Left ventricle myocardium inferior (tissue), 1 donor: ENCODE results near the gene ACAN. TPM values are rescaled to one million over a fixed set of nuclear protein-coding genes. Genes with fewer than 3 reads are reported as not detected.
A peak's percentile ranks its signal among the peaks of the same experiment; 100 is the strongest.

Experiments
- DNase-seq: peaks from one replicate; pipeline ENCODE4 v3.0.0-alpha.2; 2020
- H3K27ac ChIP-seq: fragments of 200-600 bp; replicated peaks from 2 replicates; pipeline ENCODE4 v1.8.0; 2021
- H3K27me3 ChIP-seq: fragments of 200-600 bp; 2 replicates; pipeline ENCODE4 v1.8.0; 2021; ENCODE audit warnings: low read depth
- H3K36me3 ChIP-seq: fragments of 200-600 bp; 2 replicates; pipeline ENCODE4 v1.8.0; 2021
- H3K4me1 ChIP-seq: fragments of 200-600 bp; 2 replicates; pipeline ENCODE4 v1.8.0; 2021
- H3K4me3 ChIP-seq: fragments of 200-600 bp; 2 replicates; pipeline ENCODE4 v1.8.0; 2021; ENCODE audit warnings: mild to moderate bottlenecking, moderate library complexity
- H3K9me3 ChIP-seq: fragments of 200-600 bp; replicated peaks from 2 replicates; pipeline ENCODE4 v1.8.0; 2021
- CTCF ChIP-seq: fragments of 200-600 bp; IDR thresholded peaks from 2 replicates; pipeline ENCODE4 v1.8.0; 2021; ENCODE audit warnings: antibody characterized with exemption, mild to moderate bottlenecking, borderline replicate concordance
- intact Hi-C: fragments of 100-400 bp; cut with micrococcal nuclease; formaldehyde crosslinking; loops from one replicate; pipeline ENCODE4 v1.11.0; 2022
- total RNA-seq: library from RNA; stranded (reverse); fragmentation: NEBNext Ultra II Directional; extraction: Animal tissue kit (Norgen Biotek cat#: 25700); gene quantifications from one replicate; pipeline ENCODE4 v1.2.1, GENCODE V29; 2021
- donor health status: DM: no; HTN: yes; CAD: no; lungs with severe emphysema.

Gene ACAN
- total RNA-seq, 1 donor from 2014 or later, result not detected

DNA sequence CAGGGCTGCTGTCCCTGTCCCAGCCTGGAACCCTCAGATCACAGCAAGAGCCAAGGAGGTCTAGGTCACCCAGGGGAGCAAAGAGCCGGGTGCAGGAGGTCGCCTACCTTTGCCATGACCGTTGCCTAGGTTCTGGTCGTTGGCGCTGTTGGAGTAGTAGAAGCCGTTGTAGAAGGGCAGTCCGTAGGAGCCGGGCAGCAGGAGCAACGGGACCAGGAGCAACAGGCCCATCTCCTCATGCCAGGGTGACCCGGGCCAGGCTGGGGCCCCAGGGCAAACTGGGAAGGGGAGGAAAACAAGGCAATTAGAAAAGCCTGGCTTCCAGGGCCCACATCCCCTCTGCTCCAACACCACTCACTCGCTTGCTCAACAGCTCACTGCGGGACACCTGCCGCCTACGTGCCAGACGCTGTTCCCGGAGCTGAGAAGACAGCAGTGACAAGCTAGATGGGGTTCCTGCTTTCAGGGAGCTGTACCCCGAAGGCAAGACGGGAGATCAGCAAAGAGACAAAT lies 83.9 kb downstream of the ACAN start:
- Histone ChIP-seq H3K9me3 (no peaks in the 10 kb centered on the region), H3K4me1 (no peaks in the 10 kb centered on the region), H3K27me3 (no peaks in the 10 kb centered on the region), H3K4me3 (no peak overlapping the region), H3K27ac (no peak overlapping the region), H3K36me3 (no peaks in the 10 kb centered on the region)
- intact Hi-C loops, result no loop called here
- TF ChIP-seq CTCF, result no peak
- no peak for DNase-seq

DNA sequence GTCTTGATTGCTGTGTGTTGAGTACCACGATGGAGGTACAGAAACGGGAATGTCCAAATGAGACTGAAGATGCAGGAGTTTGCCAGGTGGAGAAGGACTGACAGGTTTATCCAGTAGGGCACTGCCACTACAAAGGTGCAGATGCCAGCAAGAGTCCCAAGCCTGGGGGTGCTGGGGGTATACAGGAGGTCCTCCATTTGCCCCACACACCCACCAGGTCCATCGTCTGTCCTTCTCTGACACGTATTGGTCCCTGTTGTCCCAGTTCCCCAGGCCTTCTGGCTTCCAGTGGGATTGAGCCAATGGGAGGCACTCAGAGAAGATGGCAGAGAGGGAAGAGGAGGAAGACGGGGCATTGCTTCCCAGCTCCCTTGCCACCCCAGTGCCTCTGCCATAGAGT lies 85.5 kb downstream of the ACAN start:
- Histone ChIP-seq H3K4me3 (no peak overlapping the region), H3K4me1 (no peaks in the 10 kb centered on the region), H3K36me3 (no peaks in the 10 kb centered on the region), H3K27me3 (no peaks in the 10 kb centered on the region), H3K27ac (no peak overlapping the region), H3K9me3 (no peaks in the 10 kb centered on the region)
- no peak for TF ChIP-seq CTCF
- intact Hi-C loops, result no loop called here
- no peak for DNase-seq

GRCh38 chr15:88890495-88890894 lies 87.3 kb downstream of the ACAN start:
- Histone ChIP-seq H3K27ac (no peak overlapping the region), H3K9me3 (no peaks in the 10 kb centered on the region), H3K4me3 (no peak overlapping the region), H3K4me1 (peaks cover 17% of the 10 kb centered on the region), H3K36me3 (no peaks in the 10 kb centered on the region), H3K27me3 (peaks cover 10% of the 10 kb centered on the region)
- TF ChIP-seq CTCF, result no peak
- intact Hi-C loops, result no loop called here
- no peak for DNase-seq

GRCh38 chr15:88891540-88892254 lies 88.5 kb downstream of the ACAN start:
- peaks cover 29% of the 10 kb centered on the region for H3K4me1 ChIP-seq
- intact Hi-C loops, result no loop called here
- no peak overlapping the region for H3K4me3 ChIP-seq
- no peaks in the 10 kb centered on the region for H3K36me3 ChIP-seq
- H3K27ac ChIP-seq, result no peak overlapping the region
- TF ChIP-seq CTCF, result no peak
- H3K27me3 ChIP-seq, result peaks cover 10% of the 10 kb centered on the region
- no peak for DNase-seq
- H3K9me3 ChIP-seq, result no peaks in the 10 kb centered on the region

DNA sequence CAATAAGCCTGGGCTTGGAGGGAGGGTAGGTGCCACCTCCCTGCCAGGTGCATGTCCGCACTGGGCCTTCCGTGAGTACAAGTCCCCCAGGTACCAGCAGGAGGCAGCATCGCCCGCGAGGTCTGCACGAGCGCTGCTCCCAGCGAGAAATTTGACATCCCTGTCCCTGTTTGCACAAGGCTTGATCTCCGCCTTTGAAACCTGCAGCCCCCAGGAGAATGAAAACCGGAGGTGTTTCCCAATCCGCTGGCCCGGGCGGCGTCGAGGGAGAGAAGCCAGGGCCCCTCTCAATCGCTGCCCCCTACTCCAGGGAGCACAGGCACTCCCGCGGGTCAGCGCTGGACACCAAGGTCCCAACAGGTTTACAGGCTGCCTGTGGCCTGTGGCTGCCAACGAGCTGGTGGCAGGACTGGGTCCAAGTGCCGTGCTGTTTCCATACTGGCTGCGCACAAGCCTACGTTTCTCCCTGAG lies 91.1 kb downstream of the ACAN start:
- intact Hi-C loops, result no loop called here
- H3K27ac ChIP-seq, result no peak overlapping the region
- DNase-seq, result peak; percentile 58
- H3K4me3 ChIP-seq, result peak overlapping the region; percentile 67
- H3K9me3 ChIP-seq, result no peaks in the 10 kb centered on the region
- peaks cover 10% of the 10 kb centered on the region for H3K27me3 ChIP-seq
- TF ChIP-seq CTCF, result peak; percentile 80
- peaks cover 8% of the 10 kb centered on the region for H3K36me3 ChIP-seq
- peaks cover 56% of the 10 kb centered on the region for H3K4me1 ChIP-seq
